GM19240 (cell line): Measurements from ENCODE around the gene IGFLR1.
"Not testable (repeated sequence)": the region's sequence is repeated elsewhere in the genome, so short reads cannot be mapped to it uniquely, and the experiment has no call there.

Experiments used
- DNase-seq: peaks from one replicate; pipeline ENCODE4 v3.0.0; 2011; ENCODE audit warnings: low spot score; ENCODE audit not compliant: insufficient read length

IGFLR1 gene

GRCh38 chr19:35777961-35778360 is 35.7 kb upstream of the IGFLR1 start:
- DNase-seq, result no peak

- DNase-seq, result no peak
Observed at GRCh38 chr19:35777086-35777841, 35.0 kb upstream of the IGFLR1 start.

- no peak for DNase-seq
Observed at GRCh38 chr19:35776102-35776788, 34.0 kb upstream of the IGFLR1 start.

GRCh38 chr19:35775298-35776101 is 33.2 kb upstream of the IGFLR1 start, which contains the start of gene ARHGAP33:
TSS of gene ARHGAP33 (plus strand) at chr19:35775564. CDS start at chr19:35775659, 95 bp downstream.
- DNase-seq, result peak; percentile 97

- DNase-seq, result no peak
Observed at GRCh38 chr19:35775046-35775297, 32.7 kb upstream of the IGFLR1 start.

GRCh38 chr19:35774274-35775045 is 32.2 kb upstream of the IGFLR1 start:
- no peak for DNase-seq

GRCh38 chr19:35773020-35773806 is 31.0 kb upstream of the IGFLR1 start:
- DNase-seq, result no peak

- not testable (repeated sequence) for DNase-seq
Observed at GRCh38 chr19:35772362-35772761, 30.1 kb upstream of the IGFLR1 start.

- no peak for DNase-seq
Observed at GRCh38 chr19:35768082-35768421, 25.8 kb upstream of the IGFLR1 start.

GRCh38 chr19:35767288-35768081 is 25.2 kb upstream of the IGFLR1 start:
- no peak for DNase-seq

GRCh38 chr19:35766571-35767104 is 24.4 kb upstream of the IGFLR1 start:
- DNase-seq, result no peak

- no peak for DNase-seq
Observed at GRCh38 chr19:35764432-35765315, 22.4 kb upstream of the IGFLR1 start.

- DNase-seq, result no peak
Observed at GRCh38 chr19:35760711-35761349, 18.6 kb upstream of the IGFLR1 start.

GRCh38 chr19:35759697-35760096 is 17.4 kb upstream of the IGFLR1 start:
- DNase-seq, result no peak

- peak; percentile 99 for DNase-seq
Observed at GRCh38 chr19:35757749-35758608, 15.7 kb upstream of the IGFLR1 start, which contains the start of gene PROSER3. TSS of gene PROSER3 (plus strand) at chr19:35758176. CDS start at chr19:35758216, 40 bp downstream.

- no peak for DNase-seq
Observed at GRCh38 chr19:35757231-35757748, 15.0 kb upstream of the IGFLR1 start.
